GM12878 (cell line): ENCODE measurements around the gene GPC3. TPM values are rescaled to one million over a fixed set of nuclear protein-coding genes. Genes with fewer than 3 reads are reported as not detected.

Experiments
- ATAC-seq: fragments of 200-7000 bp; cut with Tn5 transposase; 3 replicates; pipeline ENCODE4 v1.9.1; 2020; ENCODE audit warnings: mild to moderate bottlenecking, moderate library complexity
- BruUV-seq: library from RNA; stranded (reverse); fragments of 400-500 nt; replicated peaks from 2 replicates; lab custom pipeline; 2021; lab: Mats Ljungman, UMichigan
- CTCF ChIA-PET: fragments of 300-600 bp; sonication (Branson Sonifier 250); formaldehyde crosslinking; extraction: SDS; loops from one replicate; lab custom pipeline; 2021; ENCODE audit warnings: inconsistent platforms; lab: Yijun Ruan, JAX
- POLR2A ChIA-PET: fragments of 350-600 bp; formaldehyde crosslinking; extraction: SDS; loops from one replicate; lab custom pipeline; 2021; ENCODE audit warnings: inconsistent platforms; lab: Charles Lee
- RAD21 ChIA-PET: fragments of 300-600 bp; sonication (Branson Sonifier 250); formaldehyde crosslinking; loops from one replicate; lab custom pipeline; 2023; ENCODE audit warnings: antibody characterized with exemption; ENCODE audit not compliant: unreplicated experiment; lab: Charles Lee
- SMC1A ChIA-PET: fragments of 300-600 bp; sonication (Branson Sonifier 250); formaldehyde crosslinking; loops from one replicate; lab custom pipeline; 2023; ENCODE audit not compliant: unreplicated experiment, uncharacterized antibody; lab: Charles Lee
- DNase-seq: peaks from one replicate; pipeline ENCODE4 v3.0.0-alpha.2; 2011; ENCODE audit warnings: low read depth, low spot score
- FAIRE-seq: peaks from 3 replicates; lab custom pipeline; 2011; peaks lifted over from hg19 to GRCh38; lab: Jason Lieb, UNC
- H2AFZ ChIP-seq: 2 replicates; pipeline ENCODE4 v1.6.0; 2011; ENCODE audit warnings: low read depth, low read length, control low read depth; ENCODE audit not compliant: control insufficient read depth
- H3K27ac ChIP-seq: 2 replicates; pipeline ENCODE4 v1.5.1; 2011; ENCODE audit warnings: control low read depth; ENCODE audit not compliant: control insufficient read depth, insufficient read depth
- H3K27me3 ChIP-seq, 2 experiments: replicated peaks in 1 of 2; 2 replicates each; pipeline versions ENCODE4 v1.6.0 to v1.6.1; 2011; ENCODE audit warnings: low read length in 1 of 2; ENCODE audit not compliant: control insufficient read depth in 2 of 2, insufficient read depth in 2 of 2
- H3K36me3 ChIP-seq, 2 experiments: 2 replicates each; pipeline ENCODE4 v1.5.1; 2011; ENCODE audit warnings: low read length in 1 of 2; ENCODE audit not compliant: control insufficient read depth in 2 of 2, insufficient read depth in 2 of 2
- H3K4me1 ChIP-seq: 2 replicates; pipeline ENCODE4 v1.6.1; 2011; ENCODE audit warnings: mild to moderate bottlenecking, low read length, moderate library complexity, mixed read lengths; ENCODE audit not compliant: control insufficient read depth, insufficient read depth
- H3K4me2 ChIP-seq: 2 replicates; pipeline ENCODE4 v1.6.0; 2011; ENCODE audit warnings: control low read depth; ENCODE audit not compliant: control insufficient read depth, insufficient read depth
- H3K4me3 ChIP-seq: fragments of 200-600 bp; sonication (generic); 2 replicates; pipeline ENCODE4 v1.5.1; 2016
- H3K79me2 ChIP-seq: 2 replicates; pipeline ENCODE4 v1.6.0; 2011; ENCODE audit warnings: low read length; ENCODE audit not compliant: control insufficient read depth, insufficient read depth
- H3K9ac ChIP-seq: 2 replicates; pipeline ENCODE4 v1.8.0; 2011; ENCODE audit warnings: low read length, control low read depth, mixed read lengths; ENCODE audit not compliant: control insufficient read depth, insufficient read depth
- H3K9me3 ChIP-seq: replicated peaks from 3 replicates; pipeline ENCODE4 v1.5.1; 2011; ENCODE audit warnings: mild to moderate bottlenecking, low read length; ENCODE audit not compliant: control insufficient read depth, insufficient read depth
- H4K20me1 ChIP-seq: 2 replicates; pipeline ENCODE4 v1.6.0; 2011; ENCODE audit not compliant: control insufficient read depth, insufficient read depth
- CHD4 ChIP-seq: fragments of 200-600 bp; sonication (generic); IDR thresholded peaks from 2 replicates; pipeline ENCODE4 v1.6.1; 2016; ENCODE audit warnings: mild to moderate bottlenecking
- NRF1 ChIP-seq: conservative IDR thresholded peaks from 2 replicates; pipeline ENCODE4 v1.6.1; 2011; ENCODE audit warnings: mild to moderate bottlenecking, low read depth, low read length, improper control_type of control experiment
- RB1 ChIP-seq: fragments of 450-650 bp; formaldehyde crosslinking; IDR thresholded peaks from 2 replicates; pipeline ENCODE4 v1.6.1; 2017; ENCODE audit warnings: mild to moderate bottlenecking, borderline replicate concordance
- RELB ChIP-seq: fragments of 450-650 bp; IDR thresholded peaks from 2 replicates; pipeline ENCODE4 v1.6.1; 2017; ENCODE audit warnings: low read depth, mild to moderate bottlenecking, moderate library complexity
- ZBTB40 ChIP-seq: fragments of 450-650 bp; IDR thresholded peaks from 2 replicates; pipeline ENCODE4 v1.6.1; 2016; ENCODE audit warnings: mild to moderate bottlenecking, moderate library complexity, borderline replicate concordance
- WGBS: methylation state at CpG from one replicate; pipeline ENCODE4 v1.1.6; 2016; ENCODE audit warnings: low lambda C conversion rate; ENCODE audit not compliant: insufficient replicate concordance, insufficient coverage; ENCODE audit errors: missing lambda C conversion rate; 5-methylcytosine and 5-hydroxymethylcytosine counted together
- in situ Hi-C: fragments of 300-500 bp; cut with MboI; formaldehyde crosslinking; loops from 9 replicates; pipeline ENCODE4 v1.14.3; 2018; ENCODE audit warnings: mixed read lengths
- intact Hi-C: fragments of 100-400 bp; cut with micrococcal nuclease; formaldehyde crosslinking; loops from one replicate; pipeline ENCODE4 v1.14.2; 2022; ENCODE audit not compliant: unreplicated experiment
- polyA plus RNA-seq, 11 experiments: library from polyadenylated mRNA; depleted of rRNA in 4 of 11; unstranded in 6 of 11; stranded (reverse) in 5 of 11; fragments of >200 nt; fragmentation: Nextera tagmentation in 4 of 11; fragmentation: Illumina TruSeq in 1 of 11; extraction: Ambion mirVana in 4 of 11; extraction: Trizol in 1 of 11; gene quantifications; 1 replicate in 1 of 11; 2 replicates in 10 of 11; pipeline versions ENCODE4 v1.2.1 to v1.2.3, GENCODE V29; 2011 to 2016; ENCODE audit warnings: inconsistent platforms in 2 of 11, missing spikeins in 2 of 11, low read depth in 1 of 11
- total RNA-seq, 4 experiments: library from RNA; depleted of rRNA in 3 of 4; stranded (reverse); fragments of >200 nt in 3 of 4; fragmentation: Illumina TruSeq in 1 of 4; extraction: Trizol in 1 of 4; gene quantifications; 2 replicates each; pipeline versions ENCODE4 v1.2.1 to v1.2.3, GENCODE V29; 2013 to 2021
- TF ChIP-seq, protein P1 (sequence below): fragments of 450-650 bp; IDR thresholded peaks from 2 replicates; pipeline ENCODE4 v1.6.1; 2016; ENCODE audit warnings: mild to moderate bottlenecking
- TF ChIP-seq, protein P2 (sequence below): IDR thresholded peaks from 2 replicates; pipeline ENCODE4 v1.6.1; 2012; ENCODE audit warnings: low read length, inconsistent platforms
- TF ChIP-seq, protein P3 (sequence below): fragments of 150-350 bp; IDR thresholded peaks from 2 replicates; pipeline ENCODE4 v1.6.1; 2014; ENCODE audit warnings: mild to moderate bottlenecking, low read depth, low read length

The GPC3 gene
- total and polyA plus RNA-seq, 10 of the 15 experiments (the other 5 are each of a cell fraction or from before 2014, with no cell fraction given): 0.09 to 0.82 TPM; not detected in 8

DNA sequence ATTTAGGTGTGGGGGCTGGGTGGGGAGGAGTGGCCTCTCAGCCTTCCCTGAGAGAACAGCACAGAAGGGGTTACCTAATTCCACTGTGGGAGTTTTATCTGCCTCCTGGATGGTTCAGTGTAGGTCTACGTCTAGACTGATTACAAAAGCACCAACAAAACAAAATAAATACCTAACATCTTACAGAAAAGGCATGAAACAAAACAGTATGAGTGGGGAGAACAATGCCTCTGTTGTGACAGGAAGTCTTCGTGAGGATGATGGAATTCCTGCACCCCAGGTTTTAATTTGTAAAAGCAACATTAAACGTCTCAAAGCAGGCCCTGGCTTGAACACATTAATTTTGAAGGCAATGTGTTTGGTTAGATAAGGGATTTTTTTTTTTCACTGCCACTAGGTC, 458.0 kb downstream of the GPC3 start:
- ChIA-PET POLR2A (no interaction called here), RAD21 (no interaction called here), SMC1A (no interaction called here), CTCF (no interaction called here)
- WGBS: 2% methylated on average over 3 of the region's 3 CpGs
- Histone ChIP-seq H2AFZ (no peak overlapping the region), H3K9me3 (no peaks in the 10 kb centered on the region), H3K9ac (no peak overlapping the region), H3K4me2 (no peak overlapping the region), H3K27me3 (no peaks in the 10 kb centered on the region), H3K4me1 (no peaks in the 10 kb centered on the region), H3K36me3 (no peaks in the 10 kb centered on the region), H3K27ac (no peak overlapping the region), H3K4me3 (no peak overlapping the region), H3K79me2 (no peaks in the 10 kb centered on the region), H4K20me1 (no peaks in the 10 kb centered on the region)
- in situ Hi-C loops: no loop called here
- no TSS peak for BruUV-seq
- intact Hi-C loops: no loop called here
- DNase-seq (no peak), FAIRE-seq (no peak), ATAC-seq (no peak)
- TF ChIP-seq, protein P1, sequence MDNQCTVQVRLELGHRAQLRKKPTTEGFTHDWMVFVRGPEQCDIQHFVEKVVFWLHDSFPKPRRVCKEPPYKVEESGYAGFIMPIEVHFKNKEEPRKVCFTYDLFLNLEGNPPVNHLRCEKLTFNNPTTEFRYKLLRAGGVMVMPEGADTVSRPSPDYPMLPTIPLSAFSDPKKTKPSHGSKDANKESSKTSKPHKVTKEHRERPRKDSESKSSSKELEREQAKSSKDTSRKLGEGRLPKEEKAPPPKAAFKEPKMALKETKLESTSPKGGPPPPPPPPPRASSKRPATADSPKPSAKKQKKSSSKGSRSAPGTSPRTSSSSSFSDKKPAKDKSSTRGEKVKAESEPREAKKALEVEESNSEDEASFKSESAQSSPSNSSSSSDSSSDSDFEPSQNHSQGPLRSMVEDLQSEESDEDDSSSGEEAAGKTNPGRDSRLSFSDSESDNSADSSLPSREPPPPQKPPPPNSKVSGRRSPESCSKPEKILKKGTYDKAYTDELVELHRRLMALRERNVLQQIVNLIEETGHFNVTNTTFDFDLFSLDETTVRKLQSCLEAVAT: no peak
- TF ChIP-seq RELB: no peak
- no peak for TF ChIP-seq NRF1
- TF ChIP-seq RB1: no peak
- no peak for TF ChIP-seq CHD4
- TF ChIP-seq, protein P2, sequence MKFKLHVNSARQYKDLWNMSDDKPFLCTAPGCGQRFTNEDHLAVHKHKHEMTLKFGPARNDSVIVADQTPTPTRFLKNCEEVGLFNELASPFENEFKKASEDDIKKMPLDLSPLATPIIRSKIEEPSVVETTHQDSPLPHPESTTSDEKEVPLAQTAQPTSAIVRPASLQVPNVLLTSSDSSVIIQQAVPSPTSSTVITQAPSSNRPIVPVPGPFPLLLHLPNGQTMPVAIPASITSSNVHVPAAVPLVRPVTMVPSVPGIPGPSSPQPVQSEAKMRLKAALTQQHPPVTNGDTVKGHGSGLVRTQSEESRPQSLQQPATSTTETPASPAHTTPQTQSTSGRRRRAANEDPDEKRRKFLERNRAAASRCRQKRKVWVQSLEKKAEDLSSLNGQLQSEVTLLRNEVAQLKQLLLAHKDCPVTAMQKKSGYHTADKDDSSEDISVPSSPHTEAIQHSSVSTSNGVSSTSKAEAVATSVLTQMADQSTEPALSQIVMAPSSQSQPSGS: no peak
- TF ChIP-seq ZBTB40: no peak
- TF ChIP-seq, protein P3, sequence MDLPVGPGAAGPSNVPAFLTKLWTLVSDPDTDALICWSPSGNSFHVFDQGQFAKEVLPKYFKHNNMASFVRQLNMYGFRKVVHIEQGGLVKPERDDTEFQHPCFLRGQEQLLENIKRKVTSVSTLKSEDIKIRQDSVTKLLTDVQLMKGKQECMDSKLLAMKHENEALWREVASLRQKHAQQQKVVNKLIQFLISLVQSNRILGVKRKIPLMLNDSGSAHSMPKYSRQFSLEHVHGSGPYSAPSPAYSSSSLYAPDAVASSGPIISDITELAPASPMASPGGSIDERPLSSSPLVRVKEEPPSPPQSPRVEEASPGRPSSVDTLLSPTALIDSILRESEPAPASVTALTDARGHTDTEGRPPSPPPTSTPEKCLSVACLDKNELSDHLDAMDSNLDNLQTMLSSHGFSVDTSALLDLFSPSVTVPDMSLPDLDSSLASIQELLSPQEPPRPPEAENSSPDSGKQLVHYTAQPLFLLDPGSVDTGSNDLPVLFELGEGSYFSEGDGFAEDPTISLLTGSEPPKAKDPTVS: no peak
